K562 (cell line): ENCODE measurements around the gene SLC35E1. TPM values are rescaled to one million over a fixed set of nuclear protein-coding genes. Genes with fewer than 3 reads are reported as not detected.

Source experiments
- ATAC-seq: fragments of 200-7000 bp; cut with Tn5 transposase; 3 replicates; pipeline ENCODE4 v1.9.1; 2020; ENCODE audit warnings: moderate library complexity
- BruUV-seq: library from RNA; stranded (reverse); fragments of 400-500 nt; replicated peaks from 2 replicates; lab custom pipeline; 2021; lab: Mats Ljungman, UMichigan
- CTCF ChIA-PET: fragments of 300-600 bp; formaldehyde crosslinking; extraction: SDS; loops from one replicate; lab custom pipeline; 2021; ENCODE audit warnings: low intra/inter-chr PET ratio; lab: Yijun Ruan, JAX
- POLR2A ChIA-PET: fragments of 300-600, 350-650 bp; sonication (Branson Sonifier 250); formaldehyde crosslinking; extraction: SDS; loops from one replicate; lab custom pipeline; 2021; ENCODE audit warnings: antibody characterized with exemption, inconsistent platforms; lab: Yijun Ruan, JAX
- DNase-seq, 4 experiments: peaks; one replicate each; pipeline versions ENCODE4 v3.0.0 to v3.0.0-alpha.2; 2011 to 2018; ENCODE audit warnings: low spot score in 3 of 4, mixed read lengths in 3 of 4; ENCODE audit errors: extremely low read depth in 1 of 4
- FAIRE-seq: peaks from 2 replicates; lab custom pipeline; 2011; peaks lifted over from hg19 to GRCh38; lab: Jason Lieb, UNC
- H2AFZ ChIP-seq: 2 replicates; pipeline ENCODE4 v1.6.0; 2011; ENCODE audit warnings: low read depth, low read length, control low read depth, inconsistent platforms
- H3K27ac ChIP-seq: fragments of 200-600 bp; 3 replicates; pipeline ENCODE4 v1.8.0; 2011; ENCODE audit warnings: low read depth, mild to moderate bottlenecking, control low read depth, inconsistent platforms, low read length, moderate library complexity, mixed read lengths; ENCODE audit errors: extremely low read depth
- H3K27me3 ChIP-seq, 2 experiments: fragments of 300-600 bp in 1 of 2; 2 replicates in 1 of 2; 3 replicates in 1 of 2; pipeline versions ENCODE4 v1.6.0 to v1.8.0; 2011; ENCODE audit warnings: inconsistent platforms in 2 of 2, low read length in 2 of 2, mild to moderate bottlenecking in 1 of 2, mixed read lengths in 1 of 2, moderate library complexity in 1 of 2; ENCODE audit not compliant: control insufficient read depth in 2 of 2, insufficient read depth in 2 of 2
- H3K36me3 ChIP-seq: fragments of 300-600 bp; 3 replicates; pipeline ENCODE4 v1.8.0; 2011; ENCODE audit warnings: mild to moderate bottlenecking, low read length, inconsistent platforms; ENCODE audit not compliant: control insufficient read depth, insufficient read depth
- H3K4me1 ChIP-seq, 2 experiments: fragments of 200-600 bp in 1 of 2; replicated peaks in 1 of 2; 2 replicates in 1 of 2; 3 replicates in 1 of 2; pipeline versions ENCODE4 v1.5.1 to v1.8.0; 2011; ENCODE audit warnings: inconsistent platforms in 2 of 2, low read length in 2 of 2, mild to moderate bottlenecking in 1 of 2, mixed read lengths in 1 of 2, moderate library complexity in 1 of 2; ENCODE audit not compliant: control insufficient read depth in 2 of 2, insufficient read depth in 2 of 2
- H3K4me2 ChIP-seq: 2 replicates; pipeline ENCODE4 v1.6.1; 2011; ENCODE audit warnings: low read length, control low read depth, inconsistent platforms, mixed read lengths; ENCODE audit not compliant: insufficient read depth
- H3K4me3 ChIP-seq: fragments of 200-600 bp; sonication (generic), shearing (Covaris generic); 2 replicates; pipeline ENCODE4 v1.5.1; 2016; ENCODE audit warnings: control low read depth, inconsistent platforms
- H3K79me2 ChIP-seq: fragments of 200-600 bp; 3 replicates; pipeline ENCODE4 v1.8.0; 2011; ENCODE audit warnings: low read length, inconsistent platforms; ENCODE audit not compliant: control insufficient read depth, insufficient read depth
- H3K9ac ChIP-seq, 2 experiments: 2 replicates each; pipeline versions ENCODE4 v1.6.0 to v1.6.1; 2011; ENCODE audit warnings: low read depth in 2 of 2, low read length in 2 of 2, control low read depth in 1 of 2, inconsistent platforms in 1 of 2, mild to moderate bottlenecking in 1 of 2, mixed read lengths in 1 of 2; ENCODE audit not compliant: insufficient read depth in 1 of 2
- H3K9me1 ChIP-seq: one replicate; pipeline ENCODE4 v1.6.0; 2011; ENCODE audit warnings: inconsistent platforms, mild to moderate bottlenecking, low read length, moderate library complexity; ENCODE audit not compliant: control insufficient read depth, insufficient read depth
- H3K9me3 ChIP-seq: replicated peaks from 2 replicates; pipeline ENCODE4 v1.5.1; 2011; ENCODE audit warnings: low read depth, low read length, inconsistent platforms; ENCODE audit not compliant: control insufficient read depth, insufficient read depth
- H4K20me1 ChIP-seq: replicated peaks from 2 replicates; pipeline ENCODE4 v1.6.1; 2011; ENCODE audit warnings: low read length, inconsistent platforms, mixed read lengths; ENCODE audit not compliant: control insufficient read depth, insufficient read depth
- ATF4 ChIP-seq: fragments of 450-650 bp; formaldehyde crosslinking; IDR thresholded peaks from 2 replicates; pipeline ENCODE4 v1.4.0; 2022; ENCODE audit warnings: mild to moderate bottlenecking, moderate library complexity
- BCOR ChIP-seq: fragments of 450-650 bp; IDR thresholded peaks from 2 replicates; pipeline ENCODE4 v1.6.1; 2016
- EP300 ChIP-seq: IDR thresholded peaks from 2 replicates; pipeline ENCODE4 v1.6.1; 2012; ENCODE audit warnings: low read length, improper control_type of control experiment
- ETV6 ChIP-seq, 3 experiments: fragments of 150-350 bp in 1 of 3; sonication (generic) in 1 of 3; formaldehyde crosslinking in 1 of 3; IDR thresholded peaks; 2 replicates each; pipeline versions ENCODE4 v1.6.1 to v1.8.0; 2014 to 2022; ENCODE audit warnings: borderline replicate concordance in 2 of 3, low read depth in 2 of 3, antibody characterized with exemption in 1 of 3, low read length in 1 of 3, mild to moderate bottlenecking in 1 of 3, missing genetic modification reagents in 1 of 3
- KAT7 ChIP-seq: sonication (generic); formaldehyde crosslinking; IDR thresholded peaks from 2 replicates; pipeline ENCODE4 v1.8.0; 2022; ENCODE audit warnings: missing genetic modification reagents, mild to moderate bottlenecking, borderline replicate concordance
- KHSRP ChIP-seq: fragments of 450-650 bp; IDR thresholded peaks from 2 replicates; pipeline ENCODE4 v1.6.1; 2017
- MAFK ChIP-seq: IDR thresholded peaks from 2 replicates; pipeline ENCODE4 v1.6.1; 2011; ENCODE audit warnings: low read length, improper control_type of control experiment
- MXD1 ChIP-seq: fragments of 250-450 bp; sonication (Bioruptor Pico); IDR thresholded peaks from 2 replicates; pipeline ENCODE4 v1.8.0; 2021; ENCODE audit warnings: borderline replicate concordance, mild to moderate bottlenecking, moderate library complexity; ENCODE audit not compliant: poor library complexity, severe bottlenecking
- MXI1 ChIP-seq: IDR thresholded peaks from 2 replicates; pipeline ENCODE4 v1.6.1; 2011; ENCODE audit warnings: low read depth, mild to moderate bottlenecking, improper control_type of control experiment, low read length
- POLR2G ChIP-seq: fragments of 200-400 bp; formaldehyde crosslinking; IDR thresholded peaks from 2 replicates; pipeline ENCODE4 v1.6.1; 2017; ENCODE audit warnings: low read depth, mild to moderate bottlenecking, antibody characterized with exemption, low read length, moderate library complexity
- STAT5B ChIP-seq: fragments of 250-450 bp; sonication (Bioruptor Pico); IDR thresholded peaks from 2 replicates; pipeline ENCODE4 v1.8.0; 2021; ENCODE audit warnings: mild to moderate bottlenecking, inconsistent platforms
- THAP12 ChIP-seq: fragments of 250-450 bp; sonication (Bioruptor Pico); IDR thresholded peaks from 2 replicates; pipeline ENCODE4 v1.9.0; 2021; ENCODE audit warnings: mild to moderate bottlenecking, inconsistent platforms
- ZNF174 ChIP-seq: fragments of 250-450 bp; sonication (Bioruptor Pico); IDR thresholded peaks from 2 replicates; pipeline ENCODE4 v1.4.0; 2020; ENCODE audit warnings: mild to moderate bottlenecking
- ZNF699 ChIP-seq: fragments of 250-450 bp; sonication (Bioruptor Pico); IDR thresholded peaks from 2 replicates; pipeline ENCODE4 v1.8.0; 2021; ENCODE audit warnings: mild to moderate bottlenecking, moderate library complexity; ENCODE audit not compliant: insufficient replicate concordance
- whole genome bisulfite sequencing: fragments of 100-300 bp; shearing (Covaris generic); methylation state at CpG from one replicate; pipeline ENCODE4 v1.1.6; 2016; ENCODE audit warnings: low coverage, mixed read lengths; ENCODE audit not compliant: insufficient coverage; ENCODE audit errors: missing lambda C conversion rate; 5-methylcytosine and 5-hydroxymethylcytosine counted together
- in situ Hi-C: fragments of 300-500 bp; cut with MboI; formaldehyde crosslinking; loops from 4 replicates; pipeline ENCODE4 v1.15.0; 2018; ENCODE audit warnings: inconsistent platforms, mixed read lengths
- intact Hi-C: fragments of 100-400 bp; cut with micrococcal nuclease; formaldehyde crosslinking; loops from 2 replicates; pipeline ENCODE4 v1.14.2; 2022
- polyA plus RNA-seq, 8 experiments: library from polyadenylated mRNA; depleted of rRNA in 4 of 8; stranded (reverse) in 5 of 8; unstranded in 3 of 8; fragments of >200 nt; fragmentation: Nextera tagmentation in 2 of 8; fragmentation: Illumina TruSeq in 1 of 8; extraction: Ambion mirVana in 2 of 8; extraction: Trizol in 1 of 8; gene quantifications; 2 replicates each; pipeline versions ENCODE4 v1.2.1 to v1.2.3, GENCODE V29; 2011 to 2014; ENCODE audit warnings: inconsistent platforms in 1 of 8, missing spikeins in 1 of 8
- total RNA-seq, 7 experiments: library from RNA; depleted of rRNA in 6 of 7; stranded (reverse); fragments of >200 nt in 6 of 7; fragmentation: Illumina TruSeq in 2 of 7; extraction: Trizol in 2 of 7; gene quantifications; 2 replicates each; pipeline versions ENCODE4 v1.2.1 to v1.2.3, GENCODE V29; 2011 to 2021; ENCODE audit warnings: low replicate concordance in 1 of 7
- TF ChIP-seq, protein P1 (sequence below): fragments of 200-400 bp; formaldehyde crosslinking; IDR thresholded peaks from 2 replicates; pipeline ENCODE4 v1.6.1; 2017; ENCODE audit warnings: mild to moderate bottlenecking, low read depth, low read length, moderate library complexity

SLC35E1 gene
- total and polyA plus RNA-seq, 9 of the 15 experiments (the other 6 are each of a cell fraction or from before 2014, with no cell fraction given), result 15.0 to 40.1 (median 25.7) TPM

GRCh38 chr19:16609511-16610200 lies 37.4 kb upstream of the SLC35E1 start:
- Histone ChIP-seq H4K20me1 (peaks cover 68% of the 10 kb centered on the region), H3K4me3 (no peak overlapping the region), H3K36me3 (peaks cover 22% of the 10 kb centered on the region; the same call in 2 of the 3 replicates), H3K27ac (no peak overlapping the region), H3K9ac (no peak overlapping the region), H3K4me1 (peaks cover 12 to 27% of the 10 kb centered on the region in 2 experiments; a peak in 4 of 5 replicates), H3K9me3 (no peaks in the 10 kb centered on the region), H3K4me2 (no peak overlapping the region), H3K9me1 (peaks cover 11% of the 10 kb centered on the region), H2AFZ (no peak overlapping the region), H3K79me2 (peaks cover 97% of the 10 kb centered on the region), H3K27me3 (no peaks in the 10 kb centered on the region)
- FAIRE-seq (no peak), DNase-seq (no peak), ATAC-seq (no peak)
- intact Hi-C loops, result no loop called here
- TF ChIP-seq ETV6 (IDR thresholded peaks at IDR 0.05; ENCODE audit: borderline replicate concordance in 1 of 2, low read depth in 2 of 2, low read length in 1 of 2), result no peak
- TF ChIP-seq ETV6 (CRISPR knock-in tag; IDR thresholded peaks at IDR 0.05; ENCODE audit: borderline replicate concordance), result no peak
- no peak for TF ChIP-seq MAFK
- TF ChIP-seq THAP12 (CRISPR knock-in tag), result no peak
- no peak for TF ChIP-seq KAT7 (CRISPR knock-in tag)
- TF ChIP-seq STAT5B (CRISPR knock-in tag), result no peak
- no peak for TF ChIP-seq MXD1 (CRISPR knock-in tag)
- no peak for TF ChIP-seq EP300
- no peak for TF ChIP-seq ZNF699
- no peak for TF ChIP-seq ZNF174 (CRISPR knock-in tag)
- TF ChIP-seq ATF4 (CRISPR knock-in tag), result no peak
- no peak for TF ChIP-seq MXI1
- no peak for TF ChIP-seq BCOR
- no peak for TF ChIP-seq POLR2G
- TF ChIP-seq, protein P1, sequence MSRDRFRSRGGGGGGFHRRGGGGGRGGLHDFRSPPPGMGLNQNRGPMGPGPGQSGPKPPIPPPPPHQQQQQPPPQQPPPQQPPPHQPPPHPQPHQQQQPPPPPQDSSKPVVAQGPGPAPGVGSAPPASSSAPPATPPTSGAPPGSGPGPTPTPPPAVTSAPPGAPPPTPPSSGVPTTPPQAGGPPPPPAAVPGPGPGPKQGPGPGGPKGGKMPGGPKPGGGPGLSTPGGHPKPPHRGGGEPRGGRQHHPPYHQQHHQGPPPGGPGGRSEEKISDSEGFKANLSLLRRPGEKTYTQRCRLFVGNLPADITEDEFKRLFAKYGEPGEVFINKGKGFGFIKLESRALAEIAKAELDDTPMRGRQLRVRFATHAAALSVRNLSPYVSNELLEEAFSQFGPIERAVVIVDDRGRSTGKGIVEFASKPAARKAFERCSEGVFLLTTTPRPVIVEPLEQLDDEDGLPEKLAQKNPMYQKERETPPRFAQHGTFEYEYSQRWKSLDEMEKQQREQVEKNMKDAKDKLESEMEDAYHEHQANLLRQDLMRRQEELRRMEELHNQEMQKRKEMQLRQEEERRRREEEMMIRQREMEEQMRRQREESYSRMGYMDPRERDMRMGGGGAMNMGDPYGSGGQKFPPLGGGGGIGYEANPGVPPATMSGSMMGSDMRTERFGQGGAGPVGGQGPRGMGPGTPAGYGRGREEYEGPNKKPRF, result no peak
- TF ChIP-seq KHSRP, result no peak
- ChIA-PET CTCF (no interaction called here), POLR2A (interaction anchor here (0.6 to 1.5 kb wide), 4 partner anchors 9 to 35 kb away, joined by 3 to 5 read pairs (median 4); no protein-coding TSS in a partner anchor)
- 74% methylated on average over 5 of the region's 5 CpGs for WGBS
- no TSS peak for BruUV-seq
- in situ Hi-C loops, result no loop called here
